ENCODE data around the gene PPP1R13B.

DNA sequence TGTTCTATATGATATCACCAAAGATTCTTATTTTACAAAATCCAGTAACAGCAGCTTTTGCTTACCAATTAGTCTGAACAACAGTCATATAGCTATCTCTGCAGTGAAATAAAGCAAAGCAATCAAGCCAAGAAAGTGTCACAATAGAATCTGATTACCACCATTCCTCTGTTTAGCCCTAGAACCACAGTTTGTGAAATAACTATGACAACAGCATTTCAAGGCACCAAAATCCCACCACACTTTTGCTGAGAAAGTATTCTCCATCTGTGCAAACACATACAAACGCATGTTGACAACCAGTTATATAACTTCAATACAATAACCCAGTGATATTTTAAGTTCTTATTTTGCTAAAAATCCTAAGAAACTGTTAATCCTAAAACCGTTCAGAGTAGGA is 7.4 kb downstream of the PPP1R13B start:
- TF ChIP-seq CTCF (IDR thresholded peaks at IDR 0.05; ENCODE audit: poor library complexity) (no peak), EZH2 (IDR thresholded peaks at IDR 0.05; ENCODE audit: borderline replicate concordance) (no peak), EZH2phosphoT487 (IDR thresholded peaks at IDR 0.05; ENCODE audit: low read depth, severe bottlenecking, unreplicated experiment) (no peak)
